GM12801 (cell line): ENCODE measurements around the gene OR6C76.

Experiments
- CTCF ChIP-seq: IDR thresholded peaks from one replicate; pipeline ENCODE4 v1.5.1; 2011; ENCODE audit warnings: control low read depth; ENCODE audit not compliant: insufficient read length; ENCODE audit errors: extremely low read depth

Gene OR6C76

GRCh38 chr12:55425954-55426353 is at the start of gene OR6C76:
TSS of gene OR6C76 (plus strand) at chr12:55426254. CDS start at chr12:55426254, 0 bp downstream.
- no peak for TF ChIP-seq CTCF

- no peak for TF ChIP-seq CTCF
Observed at GRCh38 chr12:55385891-55386290, 40.2 kb upstream of the OR6C76 start.

- no peak for TF ChIP-seq CTCF
Observed at GRCh38 chr12:55392032-55392795, 33.8 kb upstream of the OR6C76 start.

- TF ChIP-seq CTCF: no peak
Observed at GRCh38 chr12:55396326-55396725, 29.7 kb upstream of the OR6C76 start.

GRCh38 chr12:55400229-55400628 is 25.8 kb upstream of the OR6C76 start, which contains the start of gene OR6C65:
TSS of gene OR6C65 (plus strand) at chr12:55400529. CDS start at chr12:55400529, 0 bp downstream.
- no peak for TF ChIP-seq CTCF

- TF ChIP-seq CTCF: no peak
Observed at GRCh38 chr12:55407866-55408265, 18.2 kb upstream of the OR6C76 start.

GRCh38 chr12:55416961-55417360 is 9.1 kb upstream of the OR6C76 start:
- no peak for TF ChIP-seq CTCF
